ENCODE data around the gene FAN1.

The FAN1 gene

DNA sequence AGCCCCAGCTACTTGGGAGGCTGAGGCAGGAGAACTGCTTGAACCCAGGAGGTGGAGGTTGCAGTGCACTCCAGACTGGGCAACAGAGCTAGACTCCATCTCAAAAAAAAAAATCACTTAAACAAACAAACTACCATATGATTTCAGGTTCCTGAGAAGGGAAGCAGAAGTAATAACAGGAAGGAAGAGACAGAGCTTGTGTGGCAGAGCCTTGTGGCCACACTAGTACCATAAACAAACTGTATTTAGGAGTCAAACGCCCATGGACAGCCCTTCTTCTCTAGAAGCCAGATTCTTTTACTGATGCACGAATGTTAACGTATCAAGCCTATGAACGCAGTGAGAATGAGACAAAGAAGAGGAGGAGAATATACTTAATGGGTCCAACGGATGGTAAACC is 75.7 kb downstream of the FAN1 start:
- Histone ChIP-seq H3K4me1 (peaks cover 25 to 51% (median 30%) of the 10 kb centered on the region in 10 experiments), H3K9me3 (replicated peaks in 1 of 11) (peaks cover 0 to 8% (median 0%) of the 10 kb centered on the region in 11 experiments; a peak in 2 of 22 replicates), H3K27ac (peak overlapping the region in 8 of 11 experiments; percentile 1 to 53 (median 44); a peak in 12 of 22 replicates), H3K9ac (peak overlapping the region in 1 of 11 experiments; percentile 11; a peak in 1 of 22 replicates), H3K36me3 (peaks cover 52 to 92% (median 67%) of the 10 kb centered on the region in 11 experiments), H3K4me3 (no peak overlapping the region), H3K4me2 (peak overlapping the region; percentile 32 to 85 (median 62)), H4K20me1 (peaks cover 6 to 91% (median 26%) of the 10 kb centered on the region in 11 experiments; a peak in 15 of 22 replicates), H3K27me3 (no peaks in the 10 kb centered on the region)
- TF ChIP-seq Cebpa-rat (IDR thresholded peaks at IDR 0.05) = no peak

GRCh38 chr15:30984118-30984517 is 80.4 kb downstream of the FAN1 start:
- H3K27ac ChIP-seq = peak overlapping the region in 4 of 11 experiments; percentile 7 to 43 (median 14); a peak in 2 of 22 replicates
- peaks cover 13 to 96% (median 33%) of the 10 kb centered on the region in 11 experiments; a peak in 14 of 22 replicates for H4K20me1 ChIP-seq
- peak overlapping the region in 1 of 10 experiments; percentile 18; a peak in 1 of 20 replicates for H3K4me3 ChIP-seq
- H3K9me3 ChIP-seq (replicated peaks in 1 of 11) = peaks cover 0 to 7% (median 0%) of the 10 kb centered on the region in 11 experiments; a peak in 2 of 22 replicates
- H3K27me3 ChIP-seq = no peaks in the 10 kb centered on the region
- TF ChIP-seq Cebpa-rat (IDR thresholded peaks at IDR 0.05) = no peak
- peaks cover 49 to 77% (median 68%) of the 10 kb centered on the region in 11 experiments for H3K36me3 ChIP-seq
- peaks cover 46 to 64% (median 57%) of the 10 kb centered on the region in 10 experiments for H3K4me1 ChIP-seq
- H3K9ac ChIP-seq = peak overlapping the region in 3 of 11 experiments; percentile 2 to 42 (median 39); a peak in 2 of 22 replicates
- peak overlapping the region; percentile 60 to 82 (median 76); a peak in 20 of 22 replicates for H3K4me2 ChIP-seq

DNA sequence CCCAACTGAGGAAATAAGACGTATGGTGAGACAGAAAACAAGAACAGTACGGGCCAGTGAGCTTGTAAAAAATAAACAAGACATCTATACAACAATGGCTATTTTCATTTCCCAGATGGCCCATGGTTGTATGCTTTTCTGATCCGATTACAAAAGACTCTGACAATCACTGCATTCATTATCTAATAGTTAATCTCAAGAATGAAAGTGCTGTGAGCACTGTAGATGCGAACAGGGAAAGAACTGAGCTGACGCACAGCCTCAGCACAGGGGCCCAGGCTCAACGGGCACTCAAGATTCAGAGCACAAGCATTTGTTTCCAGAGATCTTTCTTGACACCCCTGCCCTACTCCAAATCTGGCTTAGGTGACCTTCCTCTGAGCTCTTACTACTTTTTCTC is 80.8 kb downstream of the FAN1 start:
- Histone ChIP-seq H3K27ac (peak overlapping the region in 7 of 11 experiments; percentile 7 to 43 (median 14); a peak in 6 of 22 replicates), H3K27me3 (no peaks in the 10 kb centered on the region), H3K9me3 (replicated peaks in 1 of 11) (peaks cover 0 to 4% (median 0%) of the 10 kb centered on the region in 11 experiments; a peak in 1 of 22 replicates), H3K9ac (peak overlapping the region in 8 of 11 experiments; percentile 2 to 44 (median 34); a peak in 12 of 22 replicates), H3K4me2 (peak overlapping the region; percentile 60 to 82 (median 76)), H3K4me1 (peaks cover 43 to 64% (median 56%) of the 10 kb centered on the region in 10 experiments), H3K4me3 (peak overlapping the region in 1 of 10 experiments; percentile 18; a peak in 1 of 20 replicates), H4K20me1 (peaks cover 13 to 98% (median 33%) of the 10 kb centered on the region in 11 experiments; a peak in 14 of 22 replicates), H3K36me3 (peaks cover 46 to 77% (median 66%) of the 10 kb centered on the region in 11 experiments)
- TF ChIP-seq Cebpa-rat (IDR thresholded peaks at IDR 0.05) = no peak

DNA sequence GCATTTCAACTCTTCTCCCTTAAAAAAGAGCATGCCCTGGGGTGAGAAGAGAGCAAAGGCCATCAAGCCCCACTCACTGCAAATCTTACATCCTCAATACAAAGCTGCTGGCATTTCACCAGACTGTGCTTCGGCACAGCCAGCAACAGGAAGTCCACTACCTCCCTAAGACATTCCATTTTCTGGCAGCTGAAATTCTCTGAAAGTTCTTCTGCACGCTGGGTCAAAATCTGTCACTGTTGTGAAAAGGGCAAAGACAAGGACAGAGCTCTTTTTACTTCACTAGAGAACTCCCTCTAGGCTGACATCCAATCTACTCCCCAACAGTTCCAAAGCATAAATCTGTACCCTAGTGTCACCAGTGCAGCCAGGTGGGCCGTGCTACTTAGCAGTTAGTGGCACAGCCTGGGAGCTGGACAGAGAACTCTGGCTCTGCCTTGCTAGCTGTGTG is 81.4 kb downstream of the FAN1 start:
- H3K4me3 ChIP-seq = no peak overlapping the region
- H3K36me3 ChIP-seq = peaks cover 42 to 74% (median 60%) of the 10 kb centered on the region in 11 experiments
- peaks cover 0 to 4% (median 0%) of the 10 kb centered on the region in 11 experiments; a peak in 1 of 22 replicates for H3K9me3 ChIP-seq (replicated peaks in 1 of 11)
- peak overlapping the region in 7 of 11 experiments; percentile 2 to 44 (median 29); a peak in 10 of 22 replicates for H3K9ac ChIP-seq
- no peaks in the 10 kb centered on the region for H3K27me3 ChIP-seq
- no peak for TF ChIP-seq Cebpa-rat (IDR thresholded peaks at IDR 0.05)
- peak overlapping the region; percentile 60 to 82 (median 76) for H3K4me2 ChIP-seq
- H3K27ac ChIP-seq = peak overlapping the region in 6 of 11 experiments; percentile 7 to 43 (median 12); a peak in 5 of 22 replicates
- peaks cover 13 to 98% (median 33%) of the 10 kb centered on the region in 11 experiments; a peak in 14 of 22 replicates for H4K20me1 ChIP-seq
- peaks cover 43 to 64% (median 56%) of the 10 kb centered on the region in 10 experiments for H3K4me1 ChIP-seq

GRCh38 chr15:30990036-30990435 is 86.3 kb downstream of the FAN1 start:
- TF ChIP-seq Cebpa-rat (IDR thresholded peaks at IDR 0.05) = no peak
- Histone ChIP-seq H4K20me1 (peaks cover 7 to 53% (median 22%) of the 10 kb centered on the region in 11 experiments; a peak in 13 of 22 replicates), H3K9ac (peak overlapping the region; percentile 91 to 99 (median 95); a peak in 19 of 22 replicates), H3K27me3 (no peaks in the 10 kb centered on the region), H3K9me3 (replicated peaks in 1 of 11) (no peaks in the 10 kb centered on the region), H3K27ac (peak overlapping the region in 7 of 11 experiments; percentile 14 to 99 (median 95); a peak in 11 of 22 replicates), H3K36me3 (peaks cover 10 to 33% (median 24%) of the 10 kb centered on the region in 11 experiments), H3K4me2 (peak overlapping the region; percentile 77 to 94 (median 92)), H3K4me3 (peak overlapping the region; percentile 87 to 98 (median 94)), H3K4me1 (peaks cover 30 to 46% (median 42%) of the 10 kb centered on the region in 10 experiments)

GRCh38 chr15:30990446-30991254 is 86.9 kb downstream of the FAN1 start:
- H3K27ac ChIP-seq = peak overlapping the region; percentile 90 to 99 (median 95)
- H3K4me1 ChIP-seq = peaks cover 24 to 40% (median 36%) of the 10 kb centered on the region in 10 experiments
- no peak for TF ChIP-seq Cebpa-rat (IDR thresholded peaks at IDR 0.05)
- H3K4me3 ChIP-seq = peak overlapping the region; percentile 87 to 98 (median 94)
- peaks cover 9 to 31% (median 18%) of the 10 kb centered on the region in 11 experiments for H3K36me3 ChIP-seq
- H3K9ac ChIP-seq = peak overlapping the region; percentile 91 to 99 (median 95)
- peaks cover under 1 to 47% (median 16%) of the 10 kb centered on the region in 11 experiments; a peak in 12 of 22 replicates for H4K20me1 ChIP-seq
- no peaks in the 10 kb centered on the region for H3K9me3 ChIP-seq (replicated peaks in 1 of 11)
- no peaks in the 10 kb centered on the region for H3K27me3 ChIP-seq
- peak overlapping the region; percentile 77 to 94 (median 92) for H3K4me2 ChIP-seq

DNA sequence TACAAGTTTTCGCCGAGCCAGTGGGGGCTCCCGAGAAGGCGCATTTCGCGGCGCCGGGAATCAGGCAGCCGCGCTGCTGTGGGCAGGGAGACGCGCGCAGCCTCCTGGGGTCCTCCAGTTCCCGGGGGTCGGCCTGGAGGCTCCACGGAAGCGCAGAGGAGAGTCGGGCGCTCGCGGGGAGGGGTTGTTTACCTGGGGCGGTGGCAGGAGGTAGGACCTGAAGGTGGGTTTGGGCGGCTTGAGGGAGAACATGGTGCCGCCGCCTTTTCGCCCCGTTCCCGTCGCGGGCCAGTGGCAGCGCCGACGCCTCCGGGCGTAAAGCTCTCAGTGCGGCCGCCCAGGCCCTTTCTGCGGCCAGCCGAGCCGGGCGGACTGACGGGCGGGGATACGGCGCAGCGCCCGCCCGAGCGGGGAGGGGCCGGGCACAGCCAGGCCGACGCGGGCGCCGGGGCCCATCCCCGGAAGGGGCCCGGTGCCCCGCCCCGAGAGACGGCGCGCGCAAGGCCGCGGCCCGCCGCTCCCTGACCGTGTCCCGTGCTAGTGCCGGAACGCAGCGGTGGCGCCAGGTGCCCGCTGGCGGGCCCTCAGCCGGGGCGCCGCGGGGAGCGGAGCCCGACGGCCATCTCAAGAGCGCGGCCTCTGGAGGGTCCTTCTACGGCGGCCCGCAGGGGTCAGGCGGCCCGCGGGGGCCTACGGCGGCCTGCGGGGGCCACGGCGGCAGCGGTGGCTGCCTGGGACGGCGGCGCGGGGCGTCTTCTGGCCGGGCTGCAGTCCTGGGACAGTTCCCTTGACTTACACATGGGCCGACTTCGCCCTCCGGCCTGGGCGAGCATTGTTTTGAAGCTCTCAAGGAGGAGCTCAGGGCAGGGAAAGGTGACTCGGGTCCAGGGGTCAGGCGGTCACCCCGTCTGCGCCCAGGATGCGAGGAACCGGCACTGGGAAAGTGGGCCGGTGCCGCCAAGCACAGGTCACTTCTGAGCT is 87.8 kb downstream of the FAN1 start, which contains the start of gene MTMR10:
TSS of gene MTMR10 (minus strand) at position 374 of the 981 bp plus-strand sequence. CDS start at position 252, 122 bp downstream.
- peak within 1 kb of the TSS; percentile 87 to 98 (median 94) for H3K4me3 ChIP-seq
- H3K36me3 ChIP-seq = peaks cover 2 to 22% (median 10%) of the 10 kb centered on the region in 11 experiments; a peak in 21 of 22 replicates
- H3K27ac ChIP-seq = peak within 1 kb of the TSS; percentile 90 to 99 (median 95)
- TF ChIP-seq Cebpa-rat (IDR thresholded peaks at IDR 0.05) = no peak
- H4K20me1 ChIP-seq = peaks cover 0 to 38% (median 11%) of the 10 kb centered on the region in 11 experiments; a peak in 11 of 22 replicates
- H3K9me3 ChIP-seq (replicated peaks in 1 of 11) = no peaks in the 10 kb centered on the region
- no peaks in the 10 kb centered on the region for H3K27me3 ChIP-seq
- peak within 1 kb of the TSS; percentile 91 to 99 (median 95) for H3K9ac ChIP-seq
- H3K4me1 ChIP-seq = peaks cover 20 to 35% (median 30%) of the 10 kb centered on the region in 10 experiments
- H3K4me2 ChIP-seq = peak within 1 kb of the TSS; percentile 84 to 97 (median 92)

Measured in BLaER1 treated with 17β-estradiol and CSF1 and Interleukin-3, amounts not matched to agents 10 nM and 100 nM (cell line).